ENCODE results near the gene FRY. TPM values are rescaled to one million over a fixed set of nuclear protein-coding genes. Genes with fewer than 3 reads are reported as not detected.

Gene FRY
- total and polyA plus RNA-seq, 2 donors from 2014 or later = 21.8 to 69.5 TPM

- Histone ChIP-seq H3K9ac (ENCODE audit: low read length in 3 of 3) (no peak overlapping the region), H3K9me3 (ENCODE audit: control insufficient read depth in 2 of 3, insufficient read depth in 1 of 3, low read length in 3 of 3) (no peaks in the 10 kb centered on the region), H3K27me3 (ENCODE audit: control insufficient read depth, insufficient read depth, low read length) (no peaks in the 10 kb centered on the region), H3K36me3 (ENCODE audit: control insufficient read depth in 2 of 3, insufficient read depth in 3 of 3, low read length in 3 of 3) (no peaks in the 10 kb centered on the region), H3K27ac (ENCODE audit: low read depth in 2 of 2, low read length in 2 of 2) (no peak overlapping the region), H3K4me3 (ENCODE audit: low read length in 3 of 3) (no peak overlapping the region), H3K4me1 (ENCODE audit: control insufficient read depth in 2 of 3, insufficient read depth in 2 of 3, low read depth in 1 of 3, low read length in 3 of 3) (no peaks in the 10 kb centered on the region)
- DNase-seq = no peak
- TF ChIP-seq CTCF (IDR thresholded peaks at IDR 0.05; ENCODE audit: borderline replicate concordance, extremely low read depth, insufficient read depth) = no peak
- intact Hi-C loops (cut with DNase I) = no loop called here
- no peak for FAIRE-seq
These were observed 170.7 kb downstream of the FRY start for GRCh38 chr13:32202268-32202667.

GRCh38 chr13:32203221-32203620 lies 171.6 kb downstream of the FRY start:
- Histone ChIP-seq H3K4me3 (ENCODE audit: low read length in 3 of 3) (no peak overlapping the region), H3K27ac (ENCODE audit: low read depth in 2 of 2, low read length in 2 of 2) (no peak overlapping the region), H3K36me3 (ENCODE audit: control insufficient read depth in 2 of 3, insufficient read depth in 3 of 3, low read length in 3 of 3) (no peaks in the 10 kb centered on the region), H3K9me3 (ENCODE audit: control insufficient read depth in 2 of 3, insufficient read depth in 1 of 3, low read length in 3 of 3) (no peaks in the 10 kb centered on the region), H3K27me3 (ENCODE audit: control insufficient read depth, insufficient read depth, low read length) (no peaks in the 10 kb centered on the region), H3K9ac (ENCODE audit: low read length in 3 of 3) (no peak overlapping the region), H3K4me1 (ENCODE audit: control insufficient read depth in 2 of 3, insufficient read depth in 2 of 3, low read depth in 1 of 3, low read length in 3 of 3) (no peaks in the 10 kb centered on the region)
- FAIRE-seq = no peak
- intact Hi-C loops (cut with DNase I) = no loop called here
- no peak for DNase-seq
- TF ChIP-seq CTCF (IDR thresholded peaks at IDR 0.05; ENCODE audit: borderline replicate concordance, extremely low read depth, insufficient read depth) = no peak

- no peaks in the 10 kb centered on the region for H3K9me3 ChIP-seq (ENCODE audit: control insufficient read depth in 2 of 3, insufficient read depth in 1 of 3, low read length in 3 of 3)
- no peaks in the 10 kb centered on the region for H3K4me1 ChIP-seq (ENCODE audit: control insufficient read depth in 2 of 3, insufficient read depth in 2 of 3, low read depth in 1 of 3, low read length in 3 of 3)
- no peaks in the 10 kb centered on the region for H3K27me3 ChIP-seq (ENCODE audit: control insufficient read depth, insufficient read depth, low read length)
- intact Hi-C loops (cut with DNase I) = no loop called here
- DNase-seq = no peak
- no peak for FAIRE-seq
- H3K9ac ChIP-seq (ENCODE audit: low read length in 3 of 3) = no peak overlapping the region
- TF ChIP-seq CTCF (IDR thresholded peaks at IDR 0.05; ENCODE audit: borderline replicate concordance, extremely low read depth, insufficient read depth) = no peak
- no peak overlapping the region for H3K27ac ChIP-seq (ENCODE audit: low read depth in 2 of 2, low read length in 2 of 2)
- no peaks in the 10 kb centered on the region for H3K36me3 ChIP-seq (ENCODE audit: control insufficient read depth in 2 of 3, insufficient read depth in 3 of 3, low read length in 3 of 3)
- H3K4me3 ChIP-seq (ENCODE audit: low read length in 3 of 3) = no peak overlapping the region
These were observed 172.2 kb downstream of the FRY start for GRCh38 chr13:32203736-32204135.

- TF ChIP-seq CTCF (IDR thresholded peaks at IDR 0.05; ENCODE audit: borderline replicate concordance, extremely low read depth, insufficient read depth) = no peak
- Histone ChIP-seq H3K9me3 (ENCODE audit: control insufficient read depth in 2 of 3, insufficient read depth in 1 of 3, low read length in 3 of 3) (no peaks in the 10 kb centered on the region), H3K36me3 (ENCODE audit: control insufficient read depth in 2 of 3, insufficient read depth in 3 of 3, low read length in 3 of 3) (no peaks in the 10 kb centered on the region), H3K9ac (ENCODE audit: low read length in 3 of 3) (no peak overlapping the region), H3K27ac (ENCODE audit: low read depth in 2 of 2, low read length in 2 of 2) (no peak overlapping the region), H3K4me1 (ENCODE audit: control insufficient read depth in 2 of 3, insufficient read depth in 2 of 3, low read depth in 1 of 3, low read length in 3 of 3) (no peaks in the 10 kb centered on the region), H3K4me3 (ENCODE audit: low read length in 3 of 3) (no peak overlapping the region), H3K27me3 (ENCODE audit: control insufficient read depth, insufficient read depth, low read length) (no peaks in the 10 kb centered on the region)
- FAIRE-seq (no peak), DNase-seq (no peak)
- intact Hi-C loops (cut with DNase I) = no loop called here
These were observed 174.0 kb downstream of the FRY start for GRCh38 chr13:32205431-32206096.

All from kidney (tissue), 14 donors.